Mucosa of stomach (tissue), 1 donor: ENCODE data around the gene NTRK2.

Source experiments
- H3K27me3 ChIP-seq: one replicate; pipeline ENCODE4 v1.7.0; 2013; ENCODE audit warnings: mild to moderate bottlenecking, low read length; ENCODE audit not compliant: control insufficient read depth, insufficient read depth
- H3K36me3 ChIP-seq: one replicate; pipeline ENCODE4 v1.7.0; 2013; ENCODE audit warnings: low read length; ENCODE audit not compliant: control insufficient read depth, insufficient read depth
- H3K4me1 ChIP-seq: one replicate; pipeline ENCODE4 v1.7.0; 2013; ENCODE audit warnings: mild to moderate bottlenecking, low read length; ENCODE audit not compliant: control insufficient read depth, insufficient read depth
- H3K4me3 ChIP-seq: one replicate; pipeline ENCODE4 v1.7.0; 2013; ENCODE audit warnings: low read length
- H3K9ac ChIP-seq: one replicate; pipeline ENCODE4 v1.7.0; 2013; ENCODE audit warnings: mild to moderate bottlenecking, low read length, moderate library complexity
- H3K9me3 ChIP-seq: one replicate; pipeline ENCODE4 v1.7.0; 2013; ENCODE audit warnings: mild to moderate bottlenecking, low read length, moderate library complexity; ENCODE audit not compliant: control insufficient read depth
- donor health status: Pancreatic carcinoma.

The NTRK2 gene

GRCh38 chr9:84669288-84670137 lies at the start of gene NTRK2:
Gene NTRK2 (plus strand): TSS chr9:84669729. CDS start chr9:84670749, 1,020 bp downstream.
- no peaks in the 10 kb centered on the region for H3K9me3 ChIP-seq
- H3K27me3 ChIP-seq, result peaks cover 52% of the 10 kb centered on the region
- H3K4me1 ChIP-seq, result peaks cover 21% of the 10 kb centered on the region
- H3K9ac ChIP-seq, result no peak within 1 kb of the TSS
- no peak within 1 kb of the TSS for H3K4me3 ChIP-seq
- H3K36me3 ChIP-seq, result no peaks in the 10 kb centered on the region

GRCh38 chr9:84620338-84620737 lies 49.2 kb upstream of the NTRK2 start:
- no peak overlapping the region for H3K9ac ChIP-seq
- no peak overlapping the region for H3K4me3 ChIP-seq
- H3K4me1 ChIP-seq, result no peaks in the 10 kb centered on the region
- no peaks in the 10 kb centered on the region for H3K36me3 ChIP-seq
- H3K27me3 ChIP-seq, result no peaks in the 10 kb centered on the region
- H3K9me3 ChIP-seq, result no peaks in the 10 kb centered on the region

GRCh38 chr9:84621811-84622210 lies 47.7 kb upstream of the NTRK2 start:
- H3K36me3 ChIP-seq, result no peaks in the 10 kb centered on the region
- H3K9me3 ChIP-seq, result no peaks in the 10 kb centered on the region
- H3K27me3 ChIP-seq, result no peaks in the 10 kb centered on the region
- H3K9ac ChIP-seq, result no peak overlapping the region
- H3K4me1 ChIP-seq, result no peaks in the 10 kb centered on the region
- no peak overlapping the region for H3K4me3 ChIP-seq

- Histone ChIP-seq H3K4me3 (no peak overlapping the region), H3K4me1 (no peaks in the 10 kb centered on the region), H3K36me3 (no peaks in the 10 kb centered on the region), H3K9me3 (no peaks in the 10 kb centered on the region), H3K27me3 (no peaks in the 10 kb centered on the region), H3K9ac (no peak overlapping the region)
These were observed 46.5 kb upstream of the NTRK2 start for GRCh38 chr9:84622981-84623380.

- Histone ChIP-seq H3K9me3 (no peaks in the 10 kb centered on the region), H3K36me3 (no peaks in the 10 kb centered on the region)
These were observed 33.1 kb upstream of the NTRK2 start for GRCh38 chr9:84636436-84636835.

GRCh38 chr9:84642553-84643141 lies 26.9 kb upstream of the NTRK2 start:
- H3K4me1 ChIP-seq, result no peaks in the 10 kb centered on the region
- H3K4me3 ChIP-seq, result no peak overlapping the region
- H3K27me3 ChIP-seq, result no peaks in the 10 kb centered on the region
- H3K36me3 ChIP-seq, result no peaks in the 10 kb centered on the region
- no peaks in the 10 kb centered on the region for H3K9me3 ChIP-seq
- no peak overlapping the region for H3K9ac ChIP-seq

More at GRCh38 chr9:84636436-84636835, 33.1 kb upstream of the NTRK2 start:
- no peaks in the 10 kb centered on the region for H3K27me3 ChIP-seq
- H3K4me1 ChIP-seq, result no peaks in the 10 kb centered on the region
- H3K9ac ChIP-seq, result no peak overlapping the region
- H3K4me3 ChIP-seq, result no peak overlapping the region

GRCh38 chr9:84647699-84648098 lies 21.8 kb upstream of the NTRK2 start:
- Histone ChIP-seq H3K36me3 (no peaks in the 10 kb centered on the region), H3K9ac (no peak overlapping the region), H3K4me1 (no peaks in the 10 kb centered on the region), H3K4me3 (no peak overlapping the region), H3K27me3 (no peaks in the 10 kb centered on the region), H3K9me3 (no peaks in the 10 kb centered on the region)

- H3K9me3 ChIP-seq, result no peaks in the 10 kb centered on the region
These were observed 16.9 kb upstream of the NTRK2 start for GRCh38 chr9:84652496-84653120.

GRCh38 chr9:84655447-84655846 lies 14.1 kb upstream of the NTRK2 start:
- no peak overlapping the region for H3K4me3 ChIP-seq
- H3K27me3 ChIP-seq, result no peaks in the 10 kb centered on the region
- H3K9me3 ChIP-seq, result no peaks in the 10 kb centered on the region
- no peaks in the 10 kb centered on the region for H3K4me1 ChIP-seq
- H3K9ac ChIP-seq, result no peak overlapping the region
- no peaks in the 10 kb centered on the region for H3K36me3 ChIP-seq

More at GRCh38 chr9:84652496-84653120, 16.9 kb upstream of the NTRK2 start:
- Histone ChIP-seq H3K4me1 (no peaks in the 10 kb centered on the region), H3K4me3 (no peak overlapping the region), H3K9ac (no peak overlapping the region), H3K36me3 (no peaks in the 10 kb centered on the region), H3K27me3 (no peaks in the 10 kb centered on the region)

- Histone ChIP-seq H3K27me3 (no peaks in the 10 kb centered on the region), H3K9me3 (no peaks in the 10 kb centered on the region), H3K9ac (no peak overlapping the region), H3K36me3 (no peaks in the 10 kb centered on the region), H3K4me1 (no peaks in the 10 kb centered on the region), H3K4me3 (no peak overlapping the region)
These were observed 10.2 kb upstream of the NTRK2 start for GRCh38 chr9:84659313-84659712.

GRCh38 chr9:84659773-84660172 lies 9.8 kb upstream of the NTRK2 start:
- Histone ChIP-seq H3K9me3 (no peaks in the 10 kb centered on the region), H3K27me3 (no peaks in the 10 kb centered on the region), H3K36me3 (no peaks in the 10 kb centered on the region), H3K9ac (no peak overlapping the region), H3K4me1 (no peaks in the 10 kb centered on the region), H3K4me3 (no peak overlapping the region)

- Histone ChIP-seq H3K27me3 (peaks cover 52% of the 10 kb centered on the region), H3K4me3 (no peak overlapping the region), H3K36me3 (no peaks in the 10 kb centered on the region), H3K9ac (no peak overlapping the region), H3K4me1 (peaks cover 21% of the 10 kb centered on the region), H3K9me3 (no peaks in the 10 kb centered on the region)
These were observed 1.8 kb upstream of the NTRK2 start for GRCh38 chr9:84667571-84668195.
